GM12865 (cell line): ENCODE measurements around the gene FOXJ3.

Source experiments
- DNase-seq: peaks from one replicate; pipeline ENCODE4 v3.0.0; 2010; ENCODE audit warnings: low read depth
- H3K4me3 ChIP-seq: 2 replicates; pipeline ENCODE4 v1.5.1; 2011; ENCODE audit warnings: mild to moderate bottlenecking, low read depth, low read length, control low read depth
- CTCF ChIP-seq: IDR thresholded peaks from 2 replicates; pipeline ENCODE4 v1.5.1; 2011; ENCODE audit warnings: low read length, control low read depth, low read depth, inconsistent platforms; ENCODE audit not compliant: insufficient read depth; ENCODE audit errors: missing control alignments

Gene FOXJ3

GRCh38 chr1:42155362-42155761 is 179.7 kb downstream of the FOXJ3 start:
- no peak overlapping the region for H3K4me3 ChIP-seq
- no peak for DNase-seq
- no peak for TF ChIP-seq CTCF

GRCh38 chr1:42154685-42155084 is 180.3 kb downstream of the FOXJ3 start:
- TF ChIP-seq CTCF = no peak
- DNase-seq = no peak
- H3K4me3 ChIP-seq = no peak overlapping the region

GRCh38 chr1:42153624-42154023 is 181.4 kb downstream of the FOXJ3 start:
- TF ChIP-seq CTCF = no peak
- DNase-seq = no peak
- no peak overlapping the region for H3K4me3 ChIP-seq

GRCh38 chr1:42152907-42153600 is 182.0 kb downstream of the FOXJ3 start, which contains the start of gene GUCA2B:
TSS of gene GUCA2B (plus strand) at chr1:42153410. CDS start at chr1:42153451, 41 bp downstream.
- TF ChIP-seq CTCF = no peak
- no peak for DNase-seq
- H3K4me3 ChIP-seq = no peak within 1 kb of the TSS

GRCh38 chr1:42152119-42152518 is 182.9 kb downstream of the FOXJ3 start:
- no peak for DNase-seq
- H3K4me3 ChIP-seq = no peak overlapping the region
- no peak for TF ChIP-seq CTCF

GRCh38 chr1:42150651-42151050 is 184.4 kb downstream of the FOXJ3 start:
- no peak for DNase-seq
- TF ChIP-seq CTCF = no peak
- H3K4me3 ChIP-seq = no peak overlapping the region

- no peak overlapping the region for H3K4me3 ChIP-seq
- no peak for TF ChIP-seq CTCF
- no peak for DNase-seq
Observed at GRCh38 chr1:42148166-42148565, 186.9 kb downstream of the FOXJ3 start.
